Hematopoietic multipotent progenitor cell treated with erythropoietin and hydrocortisone succinate and interleukin-3 and kit ligand, for 17 days (in vitro differentiated cells): ENCODE data around the gene AGRN.
A peak's percentile ranks its signal among the peaks of the same experiment; 100 is the strongest.
"Not testable (repeated sequence)": the region's sequence is repeated elsewhere in the genome, so short reads cannot be mapped to it uniquely, and the experiment has no call there.

Experiments
- DNase-seq: peaks from one replicate; pipeline ENCODE4 v3.0.0-alpha.2; 2015; ENCODE audit warnings: low spot score

The AGRN gene

GRCh38 chr1:1020000-1020404 is at the start of gene AGRN:
Gene AGRN, plus strand, starts transcription at chr1:1020120. Its CDS starts 53 bp downstream, at chr1:1020173.
- DNase-seq: peak; percentile 41

- no peak for DNase-seq
Observed at GRCh38 chr1:970242-970972, 49.5 kb upstream of the AGRN start.

- DNase-seq: no peak
Observed at GRCh38 chr1:970973-971730, 48.8 kb upstream of the AGRN start.

DNA sequence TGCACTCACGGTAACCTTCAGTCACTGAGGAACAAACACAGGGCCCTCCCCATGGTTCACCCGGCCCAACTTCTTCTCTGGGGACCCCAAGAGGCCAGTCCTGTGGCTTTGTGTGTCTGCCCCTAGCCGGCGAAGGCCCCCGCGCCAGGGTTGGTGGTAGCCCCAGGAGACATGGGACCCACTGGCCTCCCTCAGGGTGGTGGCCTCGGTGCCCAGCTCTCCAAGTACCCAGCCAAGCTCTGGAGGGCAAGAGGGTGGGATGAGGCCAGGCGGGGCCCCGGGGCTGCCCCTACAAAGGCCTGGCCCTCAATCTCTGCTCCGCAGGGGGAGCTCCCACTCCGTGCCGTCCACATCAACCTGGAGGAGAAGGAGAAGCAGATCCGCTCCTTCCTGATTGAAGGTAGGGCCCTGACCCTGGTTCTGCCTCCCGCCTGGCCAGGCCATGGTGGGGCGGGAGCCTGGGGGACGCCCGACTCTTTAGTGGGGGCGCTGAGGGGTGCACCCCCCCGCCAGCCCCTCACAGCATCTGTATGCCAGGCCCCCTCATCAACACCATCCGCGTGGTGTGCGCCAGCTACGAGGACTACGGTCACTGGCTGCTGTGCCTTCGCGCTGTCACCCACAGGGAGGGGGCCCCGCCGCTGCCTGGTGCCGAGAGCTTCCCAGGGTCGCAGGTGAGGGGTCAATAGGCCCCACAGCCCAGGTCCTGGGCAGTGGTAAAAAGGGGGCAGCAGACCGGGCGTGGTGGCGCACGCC is 48.0 kb upstream of the AGRN start:
- DNase-seq: no peak

DNA sequence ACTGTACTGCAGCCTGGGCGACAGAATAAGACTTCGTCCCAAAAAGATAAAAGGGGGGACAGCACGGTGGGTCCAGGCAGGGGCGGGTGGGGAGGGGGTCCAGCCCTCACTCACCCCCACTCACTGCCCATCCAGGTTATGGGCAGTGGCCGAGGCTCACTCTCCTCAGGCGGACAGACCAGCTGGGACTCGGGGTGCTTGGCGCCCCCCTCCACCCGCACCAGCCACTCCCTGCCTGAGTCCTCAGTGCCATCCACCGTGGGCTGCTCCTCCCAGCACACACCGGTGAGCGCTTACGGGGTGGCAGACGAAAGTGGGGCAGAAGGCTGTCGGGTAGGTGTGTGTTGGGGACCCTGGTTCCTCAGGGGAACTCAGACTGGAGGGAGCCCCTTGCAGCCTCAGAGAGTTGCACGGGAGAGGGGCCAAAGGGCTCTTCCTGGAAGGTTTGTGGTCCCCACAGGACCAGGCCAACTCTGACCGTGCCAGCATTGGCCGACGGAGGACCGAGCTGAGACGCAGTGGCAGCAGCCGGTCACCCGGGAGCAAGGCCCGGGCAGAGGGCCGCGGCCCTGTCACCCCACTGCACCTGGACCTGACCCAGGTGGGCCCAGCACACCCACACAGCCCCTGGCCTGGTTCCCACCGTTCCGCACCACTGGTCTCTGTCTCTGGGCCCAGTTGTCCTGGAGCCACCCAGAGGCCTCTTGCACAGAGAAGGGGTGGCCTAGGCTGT is 47.0 kb upstream of the AGRN start:
- DNase-seq: no peak

GRCh38 chr1:973459-974292 is 46.2 kb upstream of the AGRN start:
- DNase-seq: no peak

DNA sequence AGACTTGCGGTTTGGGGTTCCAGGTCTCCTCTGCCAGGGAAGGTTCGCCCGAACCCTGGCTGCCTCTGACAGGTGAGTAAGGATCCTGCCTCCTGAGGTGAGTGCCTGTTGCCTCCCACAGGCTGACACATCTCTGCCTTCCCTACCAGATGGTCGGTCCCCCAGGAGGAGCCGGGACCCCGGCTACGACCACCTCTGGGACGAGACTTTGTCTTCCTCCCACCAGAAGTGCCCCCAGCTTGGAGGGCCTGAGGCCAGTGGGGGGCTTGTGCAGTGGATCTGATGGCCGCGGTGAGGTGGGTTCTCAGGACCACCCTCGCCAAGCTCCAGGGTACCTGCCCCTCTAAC is 45.7 kb upstream of the AGRN start:
- DNase-seq: no peak

DNA sequence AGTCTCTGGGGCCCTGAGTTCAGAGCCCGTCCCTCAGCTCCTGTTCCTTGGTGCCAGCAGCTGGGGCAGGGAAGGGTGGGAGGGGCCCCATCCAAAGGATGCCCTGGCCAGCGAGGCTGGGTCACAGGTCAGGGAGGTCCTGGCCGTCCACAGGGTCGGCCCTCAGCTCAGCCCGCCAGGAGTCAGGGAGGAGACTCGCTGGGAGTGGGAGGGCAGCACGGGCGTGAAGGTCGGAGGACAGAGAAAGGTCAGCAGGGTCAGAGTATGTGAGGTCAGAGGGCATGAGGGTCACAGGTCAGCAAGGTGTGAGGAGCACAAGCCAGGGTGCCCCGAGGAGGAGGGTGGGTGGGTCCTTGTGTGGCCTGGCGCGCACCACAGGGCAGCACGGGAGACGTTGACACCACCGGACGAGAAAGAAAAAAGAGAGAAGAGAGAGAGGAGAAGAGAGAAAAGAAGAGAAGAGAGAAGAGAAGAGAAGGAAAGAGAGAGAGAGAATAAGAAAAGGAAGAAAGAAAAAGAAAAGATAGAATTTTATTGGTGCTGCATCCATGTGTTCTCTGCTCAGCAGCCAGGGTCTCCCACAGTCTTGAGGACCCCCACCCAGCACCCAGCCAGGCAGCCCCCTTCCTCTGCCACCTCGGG is 45.1 kb upstream of the AGRN start:
- no peak for DNase-seq

GRCh38 chr1:975365-975764 is 44.6 kb upstream of the AGRN start:
- no peak for DNase-seq

GRCh38 chr1:975896-976683 is 43.8 kb upstream of the AGRN start:
- no peak for DNase-seq

DNA sequence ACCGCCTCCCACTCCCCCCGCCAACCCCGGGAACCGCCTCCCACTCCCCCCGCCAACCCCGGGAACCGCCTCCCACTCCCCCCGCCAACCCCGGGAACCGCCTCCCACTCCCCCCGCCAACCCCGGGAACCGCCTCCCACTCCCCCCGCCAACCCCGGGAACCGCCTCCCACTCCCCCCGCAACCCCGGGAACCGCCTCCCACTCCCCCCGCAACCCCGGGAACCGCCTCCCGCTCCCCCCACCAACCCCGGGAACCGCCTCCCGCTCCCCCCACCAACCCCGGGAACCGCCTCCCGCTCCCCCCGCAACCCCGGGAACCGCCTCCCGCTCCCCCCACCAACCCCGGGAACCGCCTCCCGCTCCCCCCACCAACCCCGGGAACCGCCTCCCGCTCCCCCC is 43.1 kb upstream of the AGRN start:
- DNase-seq: not testable (repeated sequence)

DNA sequence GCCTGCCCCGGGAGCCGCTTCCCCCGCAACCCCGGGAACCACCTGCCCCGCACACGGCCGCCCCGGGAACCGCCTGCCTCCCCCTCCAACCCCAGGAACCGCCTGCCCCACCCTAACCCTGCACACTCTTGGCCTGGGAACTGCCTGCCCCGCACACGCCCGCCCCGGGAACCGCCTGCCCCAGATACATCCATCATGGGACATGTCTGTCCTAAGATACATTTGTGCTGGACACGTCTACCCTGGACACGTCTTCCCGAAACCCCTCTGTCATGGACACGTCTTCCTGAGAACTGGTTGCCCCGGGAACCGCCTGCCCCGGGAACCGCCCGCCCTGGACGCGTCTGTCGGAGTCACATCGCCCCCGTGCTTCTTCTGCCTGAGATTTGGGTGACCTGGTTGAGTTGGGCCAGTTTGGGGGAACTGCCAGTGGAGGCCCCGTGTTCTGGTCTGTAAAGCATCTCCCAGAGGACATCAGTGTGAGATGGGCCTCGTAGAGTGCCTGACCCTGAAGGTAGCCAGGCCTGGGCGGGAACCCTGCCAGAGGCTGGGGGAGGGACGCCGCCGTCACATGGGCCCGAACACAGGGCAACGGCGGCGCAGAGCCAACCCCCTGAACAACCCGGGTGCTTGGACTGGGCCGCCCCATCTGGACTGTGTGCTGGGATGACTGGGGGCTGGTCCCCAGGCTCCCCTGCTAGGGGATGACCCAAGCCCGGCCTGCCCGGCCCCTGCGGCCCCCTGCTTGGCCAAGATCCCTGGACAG is 41.7 kb upstream of the AGRN start:
- no peak for DNase-seq

- no peak for DNase-seq
Observed at GRCh38 chr1:978835-979743, 40.8 kb upstream of the AGRN start.

GRCh38 chr1:979744-980072 is 40.2 kb upstream of the AGRN start:
- DNase-seq: no peak

DNA sequence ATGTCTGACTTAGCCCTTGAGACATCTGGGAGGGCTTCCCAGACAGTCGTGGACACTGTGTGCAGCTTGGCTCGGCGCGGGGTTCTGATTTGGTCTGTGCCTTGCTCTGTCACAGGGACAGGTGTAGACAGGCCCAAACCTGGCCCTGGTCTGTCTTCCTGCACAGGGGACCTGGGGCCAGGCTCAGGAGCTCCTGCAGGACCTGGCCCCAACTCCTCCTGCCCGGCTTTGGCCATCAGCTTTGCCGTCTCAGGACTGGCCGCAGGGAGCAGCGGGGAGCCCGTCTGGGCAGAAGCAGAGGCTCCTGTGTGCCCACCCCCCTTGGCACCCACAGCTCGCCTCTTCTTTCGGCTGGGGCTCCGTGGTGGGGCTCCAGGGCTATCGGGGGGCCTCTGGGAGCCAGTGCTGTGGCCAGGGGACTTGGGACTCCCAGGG is 39.8 kb upstream of the AGRN start:
- DNase-seq: no peak

- DNase-seq: no peak
Observed at GRCh38 chr1:980602-981395, 39.1 kb upstream of the AGRN start.

- no peak for DNase-seq
Observed at GRCh38 chr1:981491-981954, 38.4 kb upstream of the AGRN start.
